Measurements from ENCODE around the gene MAP1LC3C.

The MAP1LC3C gene

DNA sequence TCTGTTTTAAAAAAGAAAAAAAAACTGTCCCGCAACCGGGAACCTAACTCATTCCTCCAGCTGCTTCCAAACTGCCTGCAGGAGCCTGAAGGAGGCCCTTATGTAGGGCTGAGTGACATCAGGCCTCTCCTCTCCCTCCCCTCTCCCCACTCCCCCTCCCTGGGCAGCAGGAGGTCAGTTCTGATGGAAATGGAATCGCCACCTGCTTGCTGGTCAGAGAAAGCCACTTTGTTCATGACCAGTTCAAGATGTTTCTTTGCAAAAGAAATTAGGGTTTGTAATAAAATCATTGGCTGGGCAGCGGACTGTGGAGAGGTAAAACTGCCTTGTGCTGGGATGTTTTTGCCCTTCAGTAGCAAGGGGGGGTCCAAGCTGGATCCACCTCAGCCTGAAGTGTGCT, at the start of gene MAP1LC3C:
MAP1LC3C (minus strand) TSS at position 73 of the 400 bp plus-strand sequence. CDS start 90 bp downstream, outside the sequence.
- DNase-seq (ENCODE audit: low spot score) = no peak

DNA sequence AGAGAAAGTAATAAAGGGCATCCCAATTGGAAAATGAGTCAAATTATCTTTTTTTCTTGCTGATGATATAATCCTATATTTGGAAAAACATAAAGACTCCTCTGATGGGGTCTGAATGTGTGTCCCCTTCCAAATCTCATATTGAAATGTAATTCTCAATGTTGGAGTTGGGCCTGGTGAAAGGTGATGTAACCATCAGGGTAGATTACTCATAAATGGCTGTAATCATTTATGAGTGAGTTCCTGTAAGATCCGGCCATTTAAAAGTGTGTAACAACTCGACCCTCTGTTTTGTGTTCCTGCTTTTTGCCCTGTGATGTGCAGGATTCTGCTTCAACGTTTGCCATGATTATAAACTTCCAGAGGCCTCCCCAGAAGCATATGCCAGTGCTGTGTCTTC, 44.3 kb upstream of the MAP1LC3C start:
- no peak for DNase-seq (ENCODE audit: low spot score)

DNA sequence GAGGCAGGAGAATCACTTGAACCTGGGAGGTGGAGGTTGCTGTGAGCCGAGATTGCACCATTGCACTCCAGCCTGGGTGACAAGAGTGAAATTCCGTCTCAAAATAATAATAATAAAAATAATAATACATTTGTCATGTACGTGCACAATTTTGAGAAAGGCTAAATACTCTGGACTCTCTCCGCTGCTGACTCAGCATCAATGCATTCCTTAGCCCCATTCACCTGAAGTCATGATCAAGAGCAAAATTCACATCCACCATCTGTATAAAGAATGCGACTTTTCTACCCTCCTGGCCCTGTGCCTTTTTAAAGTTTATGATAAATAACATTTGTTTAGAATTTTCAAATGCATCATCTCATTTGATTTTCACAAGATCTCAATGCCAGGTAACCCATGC, 35.5 kb upstream of the MAP1LC3C start:
- DNase-seq (ENCODE audit: low spot score) = no peak

DNA sequence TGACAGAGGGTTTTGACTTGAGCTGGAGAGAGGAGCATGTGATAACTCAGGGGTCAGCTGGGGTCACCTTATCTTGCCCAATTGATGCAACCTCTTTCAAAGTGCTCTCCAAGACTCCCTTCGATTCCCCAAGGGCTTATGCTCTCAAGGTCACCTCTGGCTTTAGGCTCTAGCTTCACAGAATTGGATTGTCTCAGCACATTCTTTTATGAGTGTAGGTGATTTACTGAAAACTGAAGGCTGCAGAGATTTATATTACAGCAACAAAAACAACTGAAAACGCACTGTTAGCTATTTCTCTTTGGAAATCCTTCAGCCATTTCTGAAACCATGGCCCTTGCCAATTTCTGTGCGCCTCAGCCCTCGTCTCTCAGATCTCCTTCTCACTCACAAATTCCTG, 34.5 kb upstream of the MAP1LC3C start:
- no peak for DNase-seq (ENCODE audit: low spot score)

DNA sequence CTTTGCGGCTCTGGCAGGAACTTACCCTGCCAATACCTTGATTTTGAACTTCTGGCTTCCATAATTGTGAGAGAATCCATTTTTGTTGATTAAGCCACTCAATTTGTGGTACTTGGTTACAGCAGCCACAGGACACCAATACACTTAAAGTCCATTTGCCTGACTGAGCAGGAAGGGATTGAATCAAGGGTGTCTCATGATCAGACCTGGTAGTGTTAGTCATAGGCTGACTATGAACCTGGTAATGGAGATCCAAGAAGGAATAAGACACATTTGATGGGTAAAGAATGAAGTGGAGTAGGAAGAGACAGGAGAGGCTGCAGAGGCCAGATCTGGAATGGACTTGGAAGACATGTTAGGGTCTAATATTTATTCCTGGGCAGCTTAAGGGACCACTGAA, 31.2 kb upstream of the MAP1LC3C start:
- DNase-seq (ENCODE audit: low spot score) = no peak

DNA sequence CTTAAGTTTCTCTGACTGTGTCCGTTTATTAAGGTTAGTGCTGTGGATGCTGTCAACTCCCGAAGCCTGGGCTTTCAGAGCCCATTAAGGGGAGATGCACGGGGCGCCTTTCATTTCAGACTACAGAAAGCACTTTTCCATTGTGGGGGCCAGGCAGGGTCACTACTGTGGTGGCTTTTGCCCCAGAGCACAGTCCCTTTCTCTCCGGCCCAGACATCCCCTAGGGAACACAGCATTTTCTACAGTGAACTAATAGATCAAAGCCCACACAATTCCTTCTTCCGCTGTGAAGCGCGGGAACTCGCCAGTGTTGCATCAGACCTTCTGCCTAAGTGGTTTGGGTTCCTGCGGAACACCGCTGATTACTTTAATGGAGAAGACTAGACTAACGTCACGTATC, 26.8 kb upstream of the MAP1LC3C start:
- DNase-seq (ENCODE audit: low spot score) = no peak

DNA sequence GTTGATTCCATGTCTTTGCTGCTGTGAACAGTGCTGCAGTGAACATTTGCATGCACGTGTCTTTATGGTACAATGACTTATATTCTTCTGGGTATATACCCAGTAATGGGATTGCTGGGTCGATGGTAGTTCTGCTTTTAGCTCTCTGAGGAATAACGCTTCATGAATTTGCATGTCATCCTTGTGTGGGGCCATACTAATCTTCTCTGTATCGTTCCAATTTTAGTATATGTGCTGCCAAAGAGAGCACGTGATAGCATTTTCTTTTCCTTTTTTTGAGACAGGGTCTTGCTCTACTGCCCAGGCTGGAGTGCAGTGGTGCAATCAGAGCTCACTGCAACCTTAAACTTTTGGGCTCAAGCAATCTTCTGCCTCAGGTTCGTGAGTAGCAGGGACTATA, 24.9 kb upstream of the MAP1LC3C start:
- DNase-seq (ENCODE audit: low spot score) = no peak

DNA sequence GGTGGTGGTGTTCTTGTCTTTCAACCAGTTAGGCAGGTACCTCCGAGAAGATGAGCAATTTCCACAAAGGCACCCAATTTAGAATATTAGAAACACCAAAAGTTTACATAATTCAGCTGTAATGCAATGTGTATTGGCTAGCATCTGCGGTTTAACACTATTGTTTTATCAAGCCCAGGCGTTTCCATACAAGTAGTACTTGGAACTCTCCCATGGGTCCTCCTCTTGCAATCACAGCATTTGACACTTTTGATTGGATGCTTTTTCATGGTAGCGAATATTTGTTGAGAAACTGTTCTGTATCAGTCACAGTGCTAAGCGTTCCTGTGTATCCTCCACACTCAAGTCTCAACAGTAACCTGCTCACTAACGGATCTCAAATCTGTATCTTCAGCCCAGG, 20.1 kb upstream of the MAP1LC3C start:
- DNase-seq (ENCODE audit: low spot score) = no peak

DNA sequence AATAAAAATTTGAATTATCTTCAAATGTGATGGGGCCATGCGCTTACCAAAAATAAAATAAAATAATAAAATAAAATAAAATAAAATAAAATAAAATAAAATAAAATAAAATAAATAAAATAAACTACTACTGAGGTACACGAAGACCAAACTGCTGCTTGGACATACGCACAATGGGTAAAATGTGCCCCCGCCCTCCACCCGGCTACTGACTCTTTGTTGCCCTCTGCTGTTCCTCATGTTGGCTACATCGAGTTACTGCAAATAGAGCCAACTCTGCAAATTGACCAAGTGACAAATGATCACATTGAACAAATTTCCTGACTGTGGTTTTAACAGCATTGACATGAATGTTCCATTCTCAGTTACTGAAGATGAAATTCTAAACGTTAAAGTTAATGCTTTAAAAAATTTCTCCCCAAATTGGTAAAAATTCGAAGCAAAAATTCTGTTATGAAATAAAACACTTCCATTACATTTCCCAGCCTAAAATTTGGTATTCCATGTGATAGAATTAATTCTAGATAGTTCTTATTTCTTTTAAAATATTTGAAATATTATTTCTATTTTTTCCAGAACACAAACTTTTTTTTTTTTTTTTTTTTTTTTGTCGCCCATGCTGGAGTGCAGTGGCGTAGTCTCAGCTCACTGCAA, 18.8 kb upstream of the MAP1LC3C start:
- peak; percentile 69 for DNase-seq (ENCODE audit: low spot score)

DNA sequence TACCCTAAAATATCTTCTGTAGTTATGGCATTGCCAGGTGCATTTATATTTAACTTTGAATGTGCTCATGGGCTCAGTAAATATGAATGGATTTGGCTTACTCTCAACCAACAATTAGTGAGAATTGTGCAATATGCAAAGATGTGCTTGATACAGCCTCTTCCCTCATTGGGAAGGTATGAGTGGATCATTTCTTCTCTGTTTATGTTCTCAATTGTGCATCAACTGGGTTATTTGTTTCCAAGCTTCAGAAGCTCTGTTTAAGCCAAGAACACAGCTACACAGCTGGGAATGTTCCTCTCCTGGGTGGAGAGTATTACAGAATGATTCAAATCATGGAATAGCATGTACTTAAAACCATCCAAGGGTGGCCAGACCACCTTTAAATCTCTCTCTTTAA, 17.6 kb upstream of the MAP1LC3C start:
- no peak for DNase-seq (ENCODE audit: low spot score)

DNA sequence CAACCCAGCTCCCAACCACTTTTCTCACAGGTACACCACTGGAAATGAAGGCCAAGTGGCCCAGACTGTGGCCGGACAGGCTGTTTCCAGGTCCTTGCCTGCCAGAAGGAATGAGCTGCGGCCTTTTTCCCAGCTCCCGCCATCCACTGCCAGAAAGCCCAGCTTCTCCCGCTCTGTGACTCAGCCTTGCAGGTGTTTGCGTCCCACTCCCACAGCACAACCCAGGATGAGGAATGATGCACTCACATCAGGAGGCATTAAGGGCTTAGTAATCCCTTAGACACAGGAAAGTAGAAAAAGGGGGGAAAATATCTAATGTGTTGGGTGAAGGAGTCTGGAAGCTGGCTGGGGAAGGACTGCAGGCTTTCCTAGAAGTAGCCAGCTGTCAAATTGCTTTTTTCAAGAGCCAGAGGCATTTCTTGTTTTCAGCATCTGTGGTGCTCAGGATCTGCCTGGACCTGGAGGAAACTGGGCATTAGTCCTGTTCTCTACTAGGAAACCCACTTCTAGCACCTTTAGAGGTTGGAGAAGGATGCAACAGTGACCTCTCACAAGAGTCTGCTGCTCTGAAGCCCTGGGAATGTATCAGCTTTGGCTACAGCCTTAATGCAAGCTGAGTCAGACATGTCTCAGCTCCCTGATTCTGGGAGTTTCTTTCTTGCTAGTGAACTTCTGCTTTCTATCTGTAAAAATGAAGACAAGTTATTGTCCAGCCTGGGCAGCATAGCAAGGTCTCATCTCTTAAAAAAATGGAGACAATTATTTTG, 13.2 kb upstream of the MAP1LC3C start:
- DNase-seq (ENCODE audit: low spot score) = no peak

DNA sequence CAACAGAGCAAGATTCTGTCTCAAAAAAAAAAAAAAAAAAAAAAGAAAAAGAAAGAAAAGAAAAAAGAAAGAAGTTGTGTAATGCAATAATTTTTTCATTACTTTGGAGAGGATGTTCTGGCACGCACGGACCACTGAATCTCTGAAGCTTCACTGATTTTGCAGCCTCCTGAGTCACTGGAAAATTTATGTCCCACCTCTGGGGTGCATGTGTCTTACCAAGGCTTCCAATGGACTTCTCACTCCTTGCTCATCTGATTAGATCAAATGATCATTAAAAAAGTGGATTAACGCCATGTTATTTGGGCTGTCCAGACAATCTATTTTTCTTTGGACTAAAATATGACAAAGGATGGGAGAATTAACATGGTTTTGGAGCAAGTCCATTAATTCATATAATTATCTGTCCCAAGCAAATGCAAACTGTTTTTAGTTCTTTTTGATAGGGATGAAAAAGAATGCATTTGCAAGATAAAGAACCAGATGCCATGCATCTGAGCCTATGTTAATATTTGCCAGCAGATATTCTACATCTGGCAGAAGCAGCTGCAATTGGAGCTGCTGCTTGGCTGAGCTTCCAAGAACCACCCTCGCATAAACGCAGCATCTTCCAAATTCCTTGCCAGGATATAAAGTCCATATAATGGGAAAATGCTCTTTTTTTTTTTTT, 10.1 kb upstream of the MAP1LC3C start:
- DNase-seq (ENCODE audit: low spot score) = no peak

DNA sequence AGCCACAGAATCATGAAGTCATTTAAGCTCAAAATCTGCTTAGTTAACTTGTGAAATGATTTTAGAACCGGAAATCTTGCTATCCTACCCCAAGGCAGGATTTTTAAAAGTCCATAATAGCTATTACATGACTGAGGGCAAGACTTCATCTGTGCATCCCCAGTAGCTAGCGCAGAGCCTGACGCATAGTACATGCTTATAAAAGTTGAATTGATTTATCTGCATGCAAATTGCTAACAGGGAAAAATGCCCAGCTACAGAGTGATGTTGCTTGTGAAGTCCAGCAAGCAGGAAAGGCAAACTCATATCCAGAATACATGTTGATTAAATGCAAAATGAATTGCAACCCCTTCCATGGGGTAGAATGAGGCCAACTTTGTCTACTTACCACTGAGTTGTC, 8.1 kb upstream of the MAP1LC3C start:
- DNase-seq (ENCODE audit: low spot score) = no peak

DNA sequence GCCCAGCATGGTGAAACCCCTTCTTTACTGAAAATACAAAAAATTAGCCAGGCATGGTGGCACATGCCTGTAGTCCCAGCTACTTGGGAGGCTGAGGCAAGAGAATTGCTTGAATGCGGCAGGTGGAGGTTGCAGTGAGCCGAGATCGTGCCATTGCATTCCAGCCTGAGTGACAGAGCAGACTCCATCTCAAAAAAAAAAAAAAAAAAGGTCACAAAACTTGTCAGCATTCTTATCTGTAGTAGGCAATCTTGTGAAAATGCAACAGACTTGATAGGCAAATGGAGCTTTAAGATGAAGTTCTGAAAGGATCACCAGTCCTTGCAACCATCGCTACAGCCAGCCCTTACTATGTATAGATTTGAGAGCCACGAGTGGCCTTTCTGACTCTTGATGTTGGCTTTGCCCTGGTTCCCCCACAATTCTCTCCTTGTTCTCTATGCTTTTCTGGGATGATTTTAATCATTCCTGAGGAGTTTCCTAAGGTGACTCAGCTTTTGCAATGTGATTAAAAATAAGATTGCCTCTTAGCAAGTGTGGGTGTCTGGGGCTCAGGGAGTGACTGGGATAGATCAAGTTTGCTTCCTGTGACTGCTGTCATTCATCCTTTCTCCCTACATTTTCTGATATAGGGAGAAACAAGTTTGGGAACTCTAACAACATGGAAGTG, 7.1 kb upstream of the MAP1LC3C start:
- peak; percentile 84 for DNase-seq (ENCODE audit: low spot score)

DNA sequence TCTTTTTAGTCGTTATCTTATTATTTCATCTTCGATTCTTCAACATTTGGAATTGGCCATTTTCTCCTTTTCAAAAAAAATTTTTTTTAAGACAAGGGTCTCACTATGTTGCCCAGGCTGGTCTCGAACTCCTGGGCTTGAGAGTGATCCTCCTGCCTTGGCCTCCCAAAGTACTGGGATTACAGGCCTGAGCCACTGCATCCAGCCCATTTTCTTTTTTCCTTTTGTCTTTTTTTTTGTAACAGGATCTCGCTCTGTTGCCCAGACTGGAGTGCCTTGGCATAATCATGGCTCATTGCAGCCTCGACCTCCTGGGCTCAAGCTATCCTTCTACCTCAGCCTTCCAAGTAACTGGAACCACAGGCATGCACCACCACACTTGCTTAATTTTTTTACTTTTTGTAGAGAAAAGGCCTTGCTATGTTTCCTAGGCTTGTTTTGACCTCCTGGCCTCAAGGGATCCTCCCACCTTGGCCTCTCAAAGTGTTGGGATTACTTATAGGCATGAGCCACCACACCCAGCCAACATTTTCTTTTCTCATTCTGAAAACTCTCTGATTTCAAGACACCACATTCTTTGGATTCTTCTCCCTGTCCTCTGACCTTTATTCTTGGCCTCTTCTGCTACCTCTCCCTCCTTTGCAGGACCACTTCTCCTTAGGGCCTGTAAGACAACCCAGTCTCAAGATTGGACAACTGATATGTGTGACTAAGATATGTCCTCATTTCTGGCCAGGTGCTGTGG, 6.0 kb upstream of the MAP1LC3C start:
- DNase-seq (ENCODE audit: low spot score) = no peak

DNA sequence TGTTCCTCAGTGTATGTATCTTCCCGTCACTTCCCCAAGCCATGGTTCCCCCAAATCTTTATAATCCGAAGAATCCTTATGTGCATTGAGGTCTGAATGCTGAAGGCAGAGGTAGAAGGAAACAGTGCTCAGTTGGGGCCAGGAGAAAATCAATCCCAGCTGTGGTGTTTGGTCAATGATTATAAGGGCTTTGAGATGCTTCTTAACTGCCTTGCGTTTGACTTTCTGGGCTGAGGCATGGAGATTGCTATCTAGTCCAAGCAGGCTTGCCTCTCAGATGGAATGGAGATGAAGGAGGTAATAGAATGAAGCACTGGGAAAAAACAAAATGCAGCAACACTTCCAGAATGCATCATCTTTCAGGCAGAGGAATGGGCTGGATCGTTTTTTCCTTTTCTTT, 3.6 kb upstream of the MAP1LC3C start:
- DNase-seq (ENCODE audit: low spot score) = no peak

DNA sequence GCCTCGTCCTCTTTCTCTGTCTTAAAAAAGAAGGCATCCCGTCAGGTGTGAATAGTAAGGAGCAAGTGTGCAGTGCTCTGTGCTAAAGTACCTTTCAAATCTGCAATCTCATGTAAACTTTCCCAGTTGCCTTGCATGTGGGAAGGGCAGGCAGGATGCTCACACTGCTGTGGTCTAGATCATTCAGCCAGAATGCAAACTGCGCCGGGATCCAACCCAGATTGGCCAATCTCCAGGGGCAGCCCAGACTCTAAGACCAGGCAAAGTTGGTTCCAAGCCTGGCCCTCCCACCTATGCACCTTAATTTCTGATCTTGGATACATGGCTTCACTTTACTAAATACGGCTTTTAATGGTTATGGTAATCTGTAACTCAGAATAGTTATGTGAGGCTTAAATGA, 3.2 kb upstream of the MAP1LC3C start:
- no peak for DNase-seq (ENCODE audit: low spot score)

DNA sequence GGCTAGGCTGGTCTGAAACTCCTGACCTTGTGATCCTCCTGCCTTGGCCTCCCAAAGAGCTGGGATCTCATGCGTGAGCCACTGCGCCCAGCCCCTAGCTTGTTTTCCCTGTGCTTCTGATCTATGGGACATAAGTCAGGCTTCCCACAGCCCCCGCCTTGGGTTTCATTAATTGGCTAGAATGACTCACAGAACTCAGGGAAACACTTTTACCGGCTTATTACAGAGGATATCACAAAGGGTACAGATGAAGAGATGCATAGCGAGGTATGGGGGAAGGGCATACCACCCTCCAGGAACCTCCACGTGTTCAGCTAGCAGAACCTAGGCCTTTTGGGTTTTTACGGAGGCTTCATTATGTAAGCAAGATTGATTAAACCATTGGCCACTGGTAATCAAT, 1.5 kb upstream of the MAP1LC3C start:
- no peak for DNase-seq (ENCODE audit: low spot score)

DNA sequence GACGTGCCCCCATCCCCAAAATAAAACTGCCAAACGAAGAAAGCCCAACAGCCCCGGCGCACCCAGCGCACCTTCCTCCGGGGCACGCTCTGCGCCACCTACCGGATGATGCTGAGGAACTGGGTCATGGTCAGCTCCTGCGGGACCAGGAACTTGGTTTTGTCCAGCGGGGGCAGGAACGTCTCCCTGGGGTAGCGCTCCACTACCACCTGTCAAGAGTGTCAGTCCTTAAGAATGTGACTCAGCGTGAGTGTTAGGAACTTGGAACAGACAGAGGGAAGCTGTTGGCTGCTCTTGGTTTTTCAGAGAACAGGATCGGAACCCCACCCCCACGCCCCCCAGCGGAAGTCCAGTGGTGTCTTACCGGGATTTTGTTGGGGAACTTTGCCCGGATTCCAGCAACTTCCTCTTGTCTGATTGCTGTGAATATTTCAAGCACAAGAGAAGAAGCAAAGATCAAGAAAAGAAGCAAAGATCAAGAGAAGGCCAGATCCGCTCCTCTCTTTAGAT, 431 bp downstream of the MAP1LC3C start:
- DNase-seq (ENCODE audit: low spot score) = peak; percentile 62

DNA sequence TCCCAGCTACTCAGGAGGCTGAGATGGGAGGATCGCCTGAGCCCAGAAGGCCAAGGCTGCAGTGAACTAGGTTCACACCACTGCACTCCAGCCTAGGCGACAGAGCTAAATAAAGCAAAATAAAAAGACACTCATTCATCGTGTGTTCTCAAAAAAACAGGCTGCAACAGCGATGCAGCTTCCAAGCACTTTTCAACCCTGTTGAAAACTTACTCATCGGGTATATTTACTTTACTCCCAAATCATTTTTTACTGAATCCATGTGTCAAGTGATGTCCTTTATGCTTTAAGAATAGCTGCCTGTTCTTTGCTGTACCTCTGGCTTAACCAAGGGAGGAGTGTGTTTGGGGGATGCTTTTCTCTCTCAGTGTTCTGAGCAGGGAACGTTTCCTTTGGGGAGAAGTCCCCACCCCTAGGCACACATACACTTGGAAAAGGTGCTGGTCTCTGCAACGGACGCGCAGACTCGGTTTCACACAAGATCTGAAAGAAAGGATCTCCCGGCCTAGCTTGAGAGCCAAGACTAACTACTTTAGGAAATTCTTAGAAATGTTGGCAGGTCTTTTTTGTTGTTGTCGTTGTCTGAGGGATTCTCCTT, 1.4 kb downstream of the MAP1LC3C start:
- DNase-seq (ENCODE audit: low spot score) = no peak

DNA sequence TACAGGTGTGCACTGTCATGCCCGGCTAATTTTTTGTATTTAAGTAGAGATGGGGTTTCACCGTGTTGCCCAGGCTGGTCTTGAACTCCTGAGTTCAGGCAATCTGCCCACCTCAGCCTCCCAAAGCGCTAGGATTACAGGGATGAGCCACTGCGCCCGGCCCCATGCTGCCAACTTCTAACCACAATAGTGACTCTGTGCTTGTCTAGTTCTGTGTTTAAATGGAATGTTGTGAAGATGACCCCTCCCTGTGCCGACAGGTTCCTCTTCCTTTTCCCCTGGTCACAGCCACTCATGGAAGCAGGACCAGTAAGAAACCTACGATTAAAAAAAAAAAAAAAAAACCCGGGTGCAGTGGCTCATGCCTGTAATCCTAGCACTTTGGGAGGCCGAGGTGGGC, 4.7 kb downstream of the MAP1LC3C start:
- DNase-seq (ENCODE audit: low spot score) = no peak
